ENCODE data around the gene DCAF10. TPM values are rescaled to one million over a fixed set of nuclear protein-coding genes. Genes with fewer than 3 reads are reported as not detected.

DCAF10 gene
- total and polyA plus RNA-seq, 2 of the 8 experiments (the other 6 are each of a cell fraction or from before 2014, with no cell fraction given) = 7.1 to 15.0 TPM

DNA sequence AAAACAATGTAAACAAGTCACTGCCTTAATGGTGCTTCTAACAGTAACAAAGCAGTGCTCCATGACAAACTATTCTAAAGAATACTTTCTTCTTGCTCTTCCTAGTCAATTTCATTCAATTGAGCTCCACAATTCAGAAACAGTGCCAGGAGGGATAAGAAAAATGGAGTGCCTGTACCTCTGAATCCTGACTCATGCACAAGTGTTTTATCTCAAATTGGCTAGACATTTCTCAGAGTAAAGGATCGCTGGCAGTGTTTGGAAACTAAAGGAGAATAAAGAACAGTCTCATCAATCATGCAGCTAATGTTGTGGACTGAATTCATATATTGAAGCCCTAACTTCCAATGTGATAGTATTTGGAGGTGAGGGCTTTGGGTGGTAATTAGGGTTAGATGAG is 75.8 kb downstream of the DCAF10 start (continued):
- TF ChIP-seq KDM1A (IDR thresholded peaks at IDR 0.05; ENCODE audit: borderline replicate concordance, low read length) (no peak), SUZ12 (IDR thresholded peaks at IDR 0.05; ENCODE audit: low read length) (no peak), CBX5 (IDR thresholded peaks at IDR 0.05; ENCODE audit: low read depth, low read length) (no peak)
- TF ChIP-seq, protein P1, sequence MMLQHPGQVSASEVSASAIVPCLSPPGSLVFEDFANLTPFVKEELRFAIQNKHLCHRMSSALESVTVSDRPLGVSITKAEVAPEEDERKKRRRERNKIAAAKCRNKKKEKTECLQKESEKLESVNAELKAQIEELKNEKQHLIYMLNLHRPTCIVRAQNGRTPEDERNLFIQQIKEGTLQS (IDR thresholded peaks at IDR 0.05; ENCODE audit: insufficient read depth, low read depth, low read length) = no peak

Measured in H1 (cell line).